ENCODE data around the gene ING5.

- TF ChIP-seq CTCF (IDR thresholded peaks at IDR 0.05) = no peak
- no peak for TF ChIP-seq ZFX (IDR thresholded peaks at IDR 0.05; ENCODE audit: borderline replicate concordance)
These were observed 4.7 kb downstream of the ING5 start for GRCh38 chr2:241706537-241706936.
